HG03097 (cell line): Measurements from ENCODE around the gene CDH13.
A peak's percentile ranks its signal among the peaks of the same experiment; 100 is the strongest.

Source experiments
- ATAC-seq: cut with Tn5 transposase; IDR thresholded peaks from one replicate; pipeline ENCODE4 v1.9.1; 2021; ENCODE audit not compliant: unreplicated experiment, low FRiP score

Gene CDH13

GRCh38 chr16:83669456-83669855 is 1042.7 kb downstream of the CDH13 start:
- ATAC-seq = no peak

- ATAC-seq = no peak
These were observed 1048.3 kb downstream of the CDH13 start for GRCh38 chr16:83674931-83675535.

GRCh38 chr16:83676086-83676485 is 1049.3 kb downstream of the CDH13 start:
- no peak for ATAC-seq

- no peak for ATAC-seq
These were observed 1054.2 kb downstream of the CDH13 start for GRCh38 chr16:83680980-83681379.

GRCh38 chr16:83681381-83681956 is 1054.7 kb downstream of the CDH13 start:
- no peak for ATAC-seq

GRCh38 chr16:83682116-83682867 is 1055.5 kb downstream of the CDH13 start:
- no peak for ATAC-seq

GRCh38 chr16:83682868-83683235 is 1056.1 kb downstream of the CDH13 start:
- ATAC-seq = no peak

- no peak for ATAC-seq
These were observed 1058.9 kb downstream of the CDH13 start for GRCh38 chr16:83685615-83686165.

GRCh38 chr16:83686726-83687125 is 1060.0 kb downstream of the CDH13 start:
- ATAC-seq = no peak

GRCh38 chr16:83689385-83689831 is 1062.6 kb downstream of the CDH13 start:
- ATAC-seq = peak; percentile 89

GRCh38 chr16:83692224-83692623 is 1065.5 kb downstream of the CDH13 start:
- no peak for ATAC-seq

- no peak for ATAC-seq
These were observed 1072.2 kb downstream of the CDH13 start for GRCh38 chr16:83698964-83699363.

- ATAC-seq = no peak
These were observed 1073.0 kb downstream of the CDH13 start for GRCh38 chr16:83699817-83700216.

GRCh38 chr16:83700918-83701317 is 1074.1 kb downstream of the CDH13 start:
- no peak for ATAC-seq

- ATAC-seq = no peak
These were observed 1074.7 kb downstream of the CDH13 start for GRCh38 chr16:83701494-83701893.

GRCh38 chr16:83704656-83705055 is 1077.9 kb downstream of the CDH13 start:
- no peak for ATAC-seq

- ATAC-seq = no peak
These were observed 1079.1 kb downstream of the CDH13 start for GRCh38 chr16:83705856-83706255.

GRCh38 chr16:83706394-83706793 is 1079.6 kb downstream of the CDH13 start:
- no peak for ATAC-seq

- ATAC-seq = no peak
These were observed 1084.3 kb downstream of the CDH13 start for GRCh38 chr16:83711069-83711468.

GRCh38 chr16:83713597-83713996 is 1086.8 kb downstream of the CDH13 start:
- no peak for ATAC-seq

GRCh38 chr16:83714286-83714685 is 1087.5 kb downstream of the CDH13 start:
- no peak for ATAC-seq
